ENCODE results near the gene ZNHIT3.

The ZNHIT3 gene

DNA sequence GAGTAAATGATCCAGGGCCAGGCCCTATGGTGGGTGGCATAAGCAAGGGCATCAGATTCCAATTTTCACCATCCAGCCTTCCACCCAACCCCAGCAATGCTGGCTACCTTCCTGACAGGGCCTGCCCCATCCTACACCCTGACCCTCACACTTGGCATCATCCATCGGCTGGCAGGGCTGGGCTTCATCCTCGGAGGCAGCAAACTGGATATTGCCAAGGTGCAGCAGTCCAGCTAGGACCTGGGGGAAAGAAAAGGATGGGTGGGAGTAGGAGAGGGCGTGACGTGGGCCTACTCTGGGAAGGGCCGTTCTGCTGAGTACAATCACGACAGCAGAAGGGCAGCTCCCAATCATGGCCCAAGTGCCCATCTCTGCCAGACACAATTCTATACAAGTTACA lies 24.7 kb downstream of the ZNHIT3 start:
- DNase-seq (ENCODE audit: low spot score), result no peak

DNA sequence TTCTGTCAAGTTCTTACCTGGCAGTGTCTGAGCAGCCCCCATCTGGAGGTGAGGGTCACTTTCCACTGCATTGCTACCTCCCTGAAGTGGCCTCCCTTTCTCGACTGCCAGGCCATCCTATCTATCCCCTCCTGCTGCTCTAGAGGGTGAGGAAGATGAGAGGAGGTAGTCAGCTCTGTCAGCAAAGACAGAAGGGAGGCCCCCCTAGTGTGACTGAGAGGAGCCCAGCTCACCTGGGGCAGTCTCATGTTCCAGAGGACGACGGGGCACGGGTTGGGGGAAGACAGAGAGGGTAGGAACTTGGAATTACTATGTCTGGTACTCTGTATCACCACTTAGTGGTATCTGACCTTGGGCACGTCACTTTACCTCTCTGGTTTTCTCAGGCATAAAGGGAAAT lies 26.2 kb downstream of the ZNHIT3 start:
- DNase-seq (ENCODE audit: low spot score), result no peak

DNA sequence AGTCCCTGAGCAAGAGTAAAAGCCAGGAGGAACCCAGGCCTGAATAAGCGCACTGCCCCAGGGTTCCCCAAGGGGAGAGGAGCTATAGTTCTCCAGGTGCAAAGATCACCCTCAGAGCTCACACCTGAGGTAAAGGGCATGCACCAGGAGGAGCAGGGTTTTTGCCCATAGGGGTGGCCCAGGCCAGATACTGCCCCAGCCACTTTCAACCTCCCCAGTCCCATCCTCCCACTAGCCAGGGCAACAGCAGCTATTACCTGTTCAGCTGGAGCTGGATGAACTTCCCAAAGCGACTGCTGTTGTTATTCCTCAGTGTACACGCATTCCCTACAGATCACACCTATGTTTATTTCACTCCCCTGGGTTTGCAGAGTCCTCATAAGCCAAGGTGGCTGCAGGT lies 28.4 kb downstream of the ZNHIT3 start:
- DNase-seq (ENCODE audit: low spot score), result no peak

DNA sequence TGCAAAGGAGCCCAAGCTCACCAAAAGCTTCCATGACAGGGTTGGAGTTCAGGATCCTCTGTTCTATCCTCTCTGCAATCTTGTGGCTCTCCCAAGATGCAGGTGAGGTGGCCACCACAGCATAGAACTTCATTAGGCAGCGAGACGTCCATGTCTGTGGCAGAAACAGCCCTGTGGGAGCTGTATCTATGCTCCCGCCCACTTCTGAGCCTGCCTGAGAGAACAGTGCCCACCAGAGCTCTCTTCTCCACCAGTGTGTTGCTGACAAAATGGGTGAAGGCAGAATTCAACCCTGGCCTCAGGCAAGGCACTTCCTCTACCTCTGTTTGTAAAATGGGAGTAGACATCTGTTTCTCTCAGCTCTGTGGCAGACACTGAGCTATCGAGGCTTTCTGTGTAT lies 29.4 kb downstream of the ZNHIT3 start:
- DNase-seq (ENCODE audit: low spot score), result no peak

DNA sequence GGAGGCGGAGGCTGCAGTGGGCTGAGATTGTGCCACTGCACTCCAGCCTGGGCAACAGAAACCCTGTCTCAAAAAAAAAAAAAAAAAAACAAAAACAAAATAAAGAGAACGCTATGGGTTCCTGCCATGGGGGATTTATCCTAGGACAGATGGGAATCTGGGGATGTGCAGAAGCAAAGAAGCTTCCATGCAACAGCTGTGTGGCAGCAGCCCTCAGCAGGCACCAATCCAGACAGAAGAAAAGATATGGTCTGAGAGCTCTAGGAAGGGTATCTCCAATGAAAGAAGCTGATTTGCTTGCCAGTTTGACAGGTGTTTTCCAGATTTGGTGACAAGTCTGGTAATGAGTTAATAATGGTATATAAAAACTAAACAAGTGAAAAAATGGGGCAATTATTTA lies 36.6 kb downstream of the ZNHIT3 start:
- no peak for DNase-seq (ENCODE audit: low spot score)

DNA sequence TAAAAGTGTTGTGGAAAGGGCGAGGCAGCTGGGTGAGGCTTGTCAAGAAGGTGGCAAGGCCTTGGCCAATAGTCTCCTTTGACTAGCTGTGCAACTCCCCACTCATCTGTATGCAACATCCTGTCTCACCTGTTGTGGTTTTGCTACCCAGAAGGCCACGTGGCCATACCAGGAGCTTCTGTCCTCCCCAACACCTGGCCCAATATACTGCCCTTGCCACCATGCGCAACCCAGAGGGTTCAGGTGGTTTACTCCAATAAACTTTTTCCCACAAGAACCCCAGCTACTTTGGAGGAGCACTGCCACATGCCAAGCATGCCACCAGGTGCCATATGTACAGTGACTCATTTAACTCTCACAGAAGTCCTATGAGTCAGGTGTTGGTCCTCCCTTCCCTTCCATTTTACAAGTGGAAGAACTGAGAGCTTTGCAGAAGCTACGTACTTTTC lies 38.0 kb downstream of the ZNHIT3 start:
- DNase-seq (ENCODE audit: low spot score), result no peak

DNA sequence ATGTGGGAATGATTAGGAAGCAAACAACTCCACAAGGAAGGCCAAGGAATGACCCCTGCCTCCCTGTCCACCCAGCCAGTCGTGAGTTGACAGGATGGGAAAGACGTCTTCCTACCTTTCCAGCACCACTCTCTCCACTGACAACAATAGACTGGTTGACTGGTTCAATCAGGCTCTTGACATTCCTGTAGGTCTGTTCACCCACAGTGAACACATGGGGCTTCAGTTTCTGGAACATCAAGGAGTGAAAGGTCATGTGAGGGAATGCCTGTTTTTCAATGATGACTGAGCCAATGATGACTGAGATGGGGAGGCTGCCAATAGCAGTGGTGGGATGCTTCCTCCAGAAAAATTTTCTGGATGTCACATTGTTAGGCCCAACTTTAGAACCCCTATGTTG lies 38.6 kb downstream of the ZNHIT3 start:
- no peak for DNase-seq (ENCODE audit: low spot score)

DNA sequence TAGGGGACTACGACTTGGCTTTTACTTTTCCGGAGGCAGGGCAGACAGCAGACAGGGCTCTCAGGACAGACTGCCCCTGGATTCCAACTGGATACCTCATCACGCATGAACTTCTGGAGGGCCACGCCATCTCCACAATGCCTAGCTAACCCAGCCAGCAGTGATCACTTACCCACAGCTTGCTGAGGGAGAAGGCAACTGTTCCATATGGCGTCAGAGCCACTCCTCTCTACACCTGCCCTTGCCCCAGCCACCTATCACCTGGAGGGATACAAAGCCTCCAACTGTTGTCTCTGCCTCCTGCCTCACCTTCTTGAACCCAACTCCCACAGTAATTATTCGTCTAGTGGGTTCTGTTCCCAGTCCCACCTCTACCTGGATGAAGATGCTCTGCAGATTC lies 39.4 kb downstream of the ZNHIT3 start:
- no peak for DNase-seq (ENCODE audit: low spot score)

DNA sequence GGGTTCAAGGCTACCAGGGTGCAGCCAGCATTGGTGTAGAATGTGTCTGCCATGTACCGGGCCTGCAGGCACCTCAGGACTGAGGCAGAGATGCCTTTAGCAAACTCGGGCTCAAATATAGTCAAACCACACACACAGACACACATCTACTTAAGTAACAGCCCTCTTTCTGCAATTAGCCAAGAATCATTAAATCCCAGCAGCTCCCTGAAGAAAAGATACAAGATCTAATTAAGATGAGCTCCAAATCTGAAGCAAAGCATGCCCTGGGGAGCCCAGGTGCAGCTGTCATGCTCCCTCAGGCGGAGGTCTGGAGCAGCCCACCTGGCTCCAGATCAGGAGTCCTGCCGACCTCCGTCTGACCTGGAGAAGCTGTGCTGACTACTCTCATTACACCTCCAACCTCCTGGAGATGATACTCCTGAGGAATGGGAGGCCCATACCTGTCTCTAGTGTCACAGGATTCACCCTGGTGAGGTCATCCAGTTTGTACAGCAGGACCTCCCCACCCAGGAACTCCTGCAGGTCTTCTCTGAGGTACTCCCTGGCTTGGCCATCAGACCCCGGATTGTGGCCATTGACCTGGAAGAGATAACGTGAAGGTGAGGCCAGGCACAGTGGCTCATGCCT lies 41.3 kb downstream of the ZNHIT3 start:
- DNase-seq (ENCODE audit: low spot score), result no peak

DNA sequence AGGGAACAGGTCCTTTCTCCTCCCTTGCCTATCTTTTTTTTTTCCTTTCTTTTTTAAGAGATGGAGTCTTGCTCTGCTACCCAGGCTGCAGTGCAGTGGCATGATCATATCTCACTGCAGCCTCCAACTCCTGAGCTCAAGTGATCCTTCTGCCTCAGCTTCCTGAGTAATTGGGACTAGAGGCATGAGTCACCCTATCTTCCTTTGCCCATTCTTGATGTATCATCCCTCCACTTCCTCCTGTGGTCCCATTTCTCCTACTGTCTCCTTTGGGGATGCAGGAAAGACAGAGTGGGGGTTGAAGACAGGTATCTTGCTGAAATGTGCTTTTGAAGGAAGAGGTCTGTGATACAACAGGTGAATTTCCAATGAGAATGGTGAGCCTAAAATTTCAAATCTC lies 42.6 kb downstream of the ZNHIT3 start:
- no peak for DNase-seq (ENCODE audit: low spot score)

DNA sequence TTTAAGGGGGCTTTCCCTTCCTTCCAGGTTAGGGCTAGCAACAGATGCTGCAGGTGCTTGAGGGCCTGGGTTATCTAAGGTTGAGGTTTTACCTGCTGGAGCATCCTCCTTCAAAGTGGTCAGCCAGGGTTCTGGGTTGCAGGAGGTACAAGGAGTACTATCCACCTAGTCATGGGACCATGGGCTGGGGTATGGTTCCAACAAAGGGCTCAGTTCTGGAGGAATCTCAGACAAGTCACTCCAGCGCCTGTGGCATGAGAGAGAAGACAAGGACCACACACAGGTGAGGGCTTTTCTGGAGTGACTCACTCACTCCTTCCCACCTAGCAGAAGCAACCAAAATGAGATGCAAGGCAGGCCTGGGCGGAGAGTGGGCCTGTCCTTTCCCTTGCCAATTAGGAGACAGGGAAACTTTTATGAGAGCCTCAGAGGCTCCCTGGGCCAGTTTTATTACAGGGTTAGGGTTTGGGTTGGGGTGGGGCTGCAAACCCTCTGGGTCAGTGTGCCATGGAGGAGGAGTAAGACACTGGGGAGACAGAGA lies 46.0 kb downstream of the ZNHIT3 start:
- DNase-seq (ENCODE audit: low spot score), result no peak

DNA sequence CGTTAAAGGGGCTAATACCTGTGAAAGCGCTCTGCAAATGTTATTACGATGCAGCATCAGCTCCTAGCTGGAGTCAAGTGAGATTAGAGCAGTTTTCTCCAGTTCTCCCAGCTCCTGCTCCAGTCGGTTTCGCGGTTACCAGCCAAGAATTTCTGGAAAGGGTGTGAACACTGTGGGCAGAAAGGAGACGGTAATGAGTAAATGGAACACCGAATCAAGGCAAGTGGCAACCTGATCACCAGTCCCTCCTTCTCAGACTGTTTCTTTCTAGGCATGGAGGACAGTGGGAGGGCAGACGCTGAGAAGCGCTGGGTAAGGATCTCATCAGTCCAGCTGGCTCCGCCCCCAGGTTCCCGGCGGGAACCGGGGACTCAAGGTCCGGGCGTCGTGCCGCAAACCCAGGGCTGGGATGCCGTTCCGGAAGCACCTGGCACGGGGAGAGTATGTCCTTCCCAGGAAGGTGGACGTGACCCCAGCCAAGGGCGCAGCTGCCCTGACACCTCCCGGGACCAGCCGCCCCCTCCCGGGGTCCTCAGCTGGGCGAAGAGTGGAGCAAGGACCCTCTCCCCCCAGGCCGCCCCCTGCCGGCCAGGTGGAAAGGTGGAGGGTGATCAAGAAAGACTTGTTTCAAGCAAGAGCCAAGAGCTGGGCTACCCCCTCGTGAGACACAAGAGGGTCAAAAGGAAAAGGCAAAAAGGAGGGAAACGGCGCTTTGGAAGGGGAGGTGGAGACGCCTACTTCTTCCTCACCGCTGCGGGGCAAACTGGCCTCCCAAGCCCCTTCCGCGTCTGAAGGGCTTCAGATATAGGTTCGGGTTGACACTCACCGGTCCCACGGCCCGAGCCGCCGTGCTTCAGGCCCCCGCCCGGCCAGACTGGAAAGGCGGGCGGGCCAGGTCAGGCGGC lies 47.7 kb downstream of the ZNHIT3 start:
- peak; percentile 79 for DNase-seq (ENCODE audit: low spot score)

DNA sequence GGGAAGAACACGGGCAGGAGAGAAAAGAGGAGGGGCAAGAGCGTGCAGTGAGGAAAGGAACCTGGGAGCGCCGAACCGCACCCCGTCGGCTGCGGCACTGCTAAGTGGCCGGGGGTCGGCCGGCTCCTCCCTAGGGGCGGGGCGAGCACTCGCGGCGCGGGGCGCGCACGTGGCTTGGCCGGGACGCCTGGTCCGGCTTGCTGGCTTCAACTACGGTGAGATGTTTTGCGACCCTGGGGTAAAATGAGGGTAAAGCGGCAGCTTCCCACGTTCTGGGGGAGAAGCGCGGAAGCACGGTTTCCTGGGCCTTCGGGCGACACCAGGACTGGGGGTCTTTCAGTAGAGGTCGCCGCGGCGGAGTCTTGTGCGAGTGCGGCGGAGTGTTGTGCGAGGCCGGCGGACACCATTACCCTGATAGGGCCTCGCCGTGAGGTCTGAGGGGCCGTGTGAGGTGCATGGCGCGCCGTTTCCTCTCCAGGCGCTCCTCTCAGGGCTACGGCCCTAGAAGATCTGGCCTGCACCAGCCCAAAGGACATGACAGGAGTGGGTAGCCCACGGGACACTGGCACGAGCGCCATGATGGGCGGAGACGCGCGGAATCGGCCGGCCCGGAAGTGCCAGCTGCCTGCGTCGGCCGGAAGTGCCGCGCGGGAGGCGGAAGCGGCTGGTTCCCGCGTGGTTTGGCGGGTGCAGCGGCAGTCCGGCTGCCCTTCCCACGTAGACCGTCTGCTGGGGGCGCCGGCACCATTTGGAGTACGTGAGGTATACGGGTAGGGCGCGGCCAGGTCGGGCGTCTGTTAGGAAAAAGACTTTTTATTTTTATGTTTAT lies 48.6 kb downstream of the ZNHIT3 start, which contains the start of the genes MYO19 and PIGW:
TSS of gene MYO19 (minus strand) at position 29 of the 829 bp plus-strand sequence. CDS start 2,330 bp downstream, outside the sequence.
TSS of gene PIGW (plus strand) at position 148 of the 829 bp plus-strand sequence. CDS start 2,115 bp downstream, outside the sequence.
- peak; percentile 83 for DNase-seq (ENCODE audit: low spot score)

DNA sequence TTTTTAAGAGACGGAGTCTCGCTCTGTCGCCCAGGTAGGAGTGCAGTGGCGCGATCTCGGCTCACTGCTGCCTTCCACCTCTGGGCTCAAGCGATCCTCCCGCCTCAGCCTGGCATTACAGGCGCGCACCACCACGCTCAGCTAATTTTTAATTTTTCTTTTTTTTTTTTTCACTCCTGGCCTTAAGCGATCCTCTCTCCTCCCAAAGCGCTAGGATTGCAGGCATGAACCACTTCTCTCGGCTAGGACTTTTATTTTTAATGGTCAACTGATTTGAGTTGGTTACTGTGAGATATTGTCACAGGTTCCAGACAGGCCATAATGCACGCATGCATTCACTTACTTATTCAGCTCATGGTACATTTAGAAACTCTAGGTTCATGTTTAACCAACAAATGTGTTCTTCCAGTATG lies 49.2 kb downstream of the ZNHIT3 start:
- no peak for DNase-seq (ENCODE audit: low spot score)

DNA sequence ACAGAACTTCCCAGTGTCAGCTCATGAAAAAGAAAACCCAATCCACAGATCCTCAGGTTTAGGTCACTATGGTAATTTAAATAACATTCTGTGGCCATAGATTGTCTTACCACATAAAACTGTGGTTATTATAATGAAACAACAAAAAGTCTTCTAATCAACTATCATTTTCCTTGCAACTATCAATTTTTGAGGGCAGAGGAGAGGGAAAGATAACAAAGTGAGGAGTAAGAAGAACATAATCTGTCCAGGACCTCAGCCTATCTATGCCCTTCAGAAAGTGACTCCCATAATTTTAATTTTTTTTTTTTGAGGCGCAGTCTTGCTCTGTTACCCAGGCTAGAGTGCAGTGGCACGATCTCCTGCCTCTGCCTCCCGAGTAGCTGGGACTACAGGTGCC lies 54.2 kb downstream of the ZNHIT3 start:
- no peak for DNase-seq (ENCODE audit: low spot score)

DNA sequence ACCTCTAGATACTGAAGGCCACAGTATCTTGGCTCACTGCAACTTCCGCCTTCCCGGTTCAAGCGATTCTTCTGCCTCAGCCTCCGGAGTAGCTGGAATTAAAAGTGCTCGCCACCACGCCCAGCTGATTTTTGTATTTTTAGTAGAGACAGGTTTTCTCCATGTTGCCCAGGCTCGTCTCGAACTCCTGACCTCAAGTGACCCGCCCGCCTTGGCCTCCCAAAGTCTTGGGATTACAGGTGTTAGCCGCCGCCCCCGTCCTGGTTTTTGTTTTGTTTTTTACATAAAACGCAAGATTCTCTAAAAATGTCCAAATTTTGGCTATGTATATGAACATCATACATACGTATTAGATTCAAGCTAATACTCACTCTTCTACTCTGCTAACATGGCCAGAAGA lies 56.3 kb downstream of the ZNHIT3 start:
- DNase-seq (ENCODE audit: low spot score), result no peak

DNA sequence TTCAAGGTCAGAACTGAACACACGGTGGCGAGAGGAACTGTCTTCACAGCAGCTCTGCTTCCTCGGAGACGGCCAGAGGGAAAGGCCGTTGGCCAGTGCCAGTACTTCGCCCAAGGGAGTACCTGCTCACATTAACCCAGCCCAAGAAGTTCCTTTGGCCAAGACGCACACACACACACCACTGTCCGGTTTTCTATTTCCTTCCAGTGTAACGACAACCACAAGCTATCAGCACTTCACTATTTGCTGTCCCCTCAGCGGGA lies 57.5 kb downstream of the ZNHIT3 start:
- DNase-seq (ENCODE audit: low spot score), result peak; percentile 60

DNA sequence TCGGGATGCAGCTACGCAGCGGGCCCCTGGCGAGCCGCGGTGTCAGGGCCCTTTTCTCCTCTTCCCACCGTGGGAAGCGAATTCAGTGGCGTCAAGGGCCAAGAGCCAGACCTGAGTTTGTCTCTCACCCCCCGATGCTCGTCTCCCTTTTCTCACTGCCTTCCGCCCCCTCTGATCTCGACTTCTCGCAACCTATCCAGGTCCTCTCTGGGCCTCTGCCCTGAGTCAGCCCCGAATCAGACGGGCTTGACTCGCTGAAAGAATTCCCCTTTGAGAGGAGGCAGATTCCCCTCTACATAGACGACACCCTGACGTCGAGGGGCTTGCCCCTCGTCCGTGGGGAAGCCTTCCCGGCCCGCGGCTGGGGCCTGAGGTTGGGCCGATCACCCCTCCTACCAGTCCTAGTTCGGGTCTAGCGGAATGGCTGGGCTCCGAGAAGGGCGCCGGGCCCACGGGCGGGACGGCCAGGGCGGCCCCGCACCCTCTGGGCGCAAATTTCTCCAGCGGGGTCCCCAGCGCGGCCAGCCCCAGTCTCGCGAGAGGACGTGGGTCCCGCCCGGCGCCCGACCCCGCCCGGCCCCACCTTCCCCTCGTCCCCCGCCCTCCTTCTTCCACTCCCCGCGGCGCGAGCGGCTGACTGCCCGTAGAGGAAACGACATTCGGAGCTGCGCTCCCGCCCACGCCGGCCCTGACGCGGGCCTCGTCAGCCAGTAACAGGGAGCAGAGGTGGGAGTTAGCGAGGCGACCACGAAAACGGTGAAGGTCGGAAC lies 58.0 kb downstream of the ZNHIT3 start, which contains the start of gene GGNBP2:
TSS of gene GGNBP2 (plus strand) at position 613 of the 770 bp plus-strand sequence. CDS start 806 bp downstream, outside the sequence.
- DNase-seq (ENCODE audit: low spot score), result peak; percentile 92

DNA sequence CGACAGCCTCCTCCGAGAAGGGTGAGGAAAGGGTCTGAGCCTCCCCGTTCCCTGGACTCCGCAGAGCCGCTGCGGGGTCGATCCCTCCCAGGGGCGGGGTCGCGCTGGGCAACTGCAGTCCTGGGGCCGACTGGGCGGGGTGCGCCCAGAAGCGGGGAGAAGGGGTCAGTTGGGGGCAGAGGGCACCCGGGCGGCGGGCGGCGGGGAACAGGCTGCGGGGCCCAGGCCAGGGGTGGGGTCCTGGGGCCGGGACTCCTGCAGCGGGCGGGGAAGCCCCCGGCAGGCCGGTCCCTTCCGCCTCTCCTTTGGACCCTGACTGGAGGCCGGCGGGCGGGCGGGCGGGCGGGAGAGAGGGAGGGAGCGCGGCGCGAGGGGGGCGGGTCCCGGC lies 58.6 kb downstream of the ZNHIT3 start:
- DNase-seq (ENCODE audit: low spot score), result no peak
